HG03064 (cell line): ENCODE results near the gene KRTAP3-3.
"Not testable (repeated sequence)": the region's sequence is repeated elsewhere in the genome, so short reads cannot be mapped to it uniquely, and the experiment has no call there.

Source experiments
- ATAC-seq: cut with Tn5 transposase; IDR thresholded peaks from one replicate; pipeline ENCODE4 v1.9.1; 2021; ENCODE audit warnings: low read depth; ENCODE audit not compliant: unreplicated experiment

Gene KRTAP3-3

DNA sequence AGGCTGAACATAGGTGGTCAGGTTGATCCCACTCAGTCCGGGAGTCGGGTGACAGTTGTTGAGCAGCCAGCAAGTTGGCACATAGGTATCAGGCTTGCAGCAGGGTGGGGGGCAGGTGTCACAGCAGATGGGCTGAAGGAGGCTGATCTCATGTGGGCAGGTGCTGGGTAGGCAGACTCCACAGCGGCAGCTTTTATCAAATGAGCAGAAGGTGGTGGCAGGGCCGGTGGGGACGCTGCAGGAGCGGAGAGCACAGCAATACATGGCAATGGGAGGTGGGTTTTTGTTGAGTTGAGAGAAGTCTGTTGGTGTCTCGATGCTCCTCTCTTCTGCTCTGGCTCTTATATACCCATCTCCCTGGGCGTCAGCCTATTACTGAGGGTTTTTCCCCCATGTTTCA is 14.8 kb upstream of the KRTAP3-3 start, which contains the start of gene KRTAP3-1:
Gene KRTAP3-1, minus strand, starts transcription at position 318 of the 400 bp plus-strand sequence. Its CDS starts 54 bp downstream, at position 264.
- ATAC-seq: no peak

GRCh38 chr17:41004397-41004796 is 10.4 kb upstream of the KRTAP3-3 start:
- no peak for ATAC-seq

- ATAC-seq: no peak
These were observed 10.0 kb upstream of the KRTAP3-3 start for GRCh38 chr17:41003926-41004325.

- no peak for ATAC-seq
These were observed 8.8 kb upstream of the KRTAP3-3 start for GRCh38 chr17:41002814-41003213.

DNA sequence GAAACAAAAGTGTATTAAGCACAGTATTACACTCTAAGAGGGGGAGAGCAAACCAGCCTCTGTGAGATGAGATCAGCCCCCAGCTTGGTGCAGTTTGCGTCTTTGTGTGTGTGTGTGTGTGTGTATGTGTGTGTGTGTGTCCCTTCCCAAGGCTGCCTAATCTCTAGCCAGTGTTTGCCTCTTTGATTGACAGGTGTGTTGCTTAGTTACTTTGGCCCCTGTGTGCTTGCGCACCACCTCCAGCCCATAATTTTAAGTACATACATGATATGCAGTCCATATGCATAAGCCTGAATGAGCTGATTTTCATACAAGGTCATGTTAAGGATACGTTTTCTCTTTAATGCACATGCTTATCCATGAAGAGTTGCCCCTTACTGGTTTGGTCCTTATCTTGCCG is 7.8 kb upstream of the KRTAP3-3 start:
- ATAC-seq: no peak

- not testable (repeated sequence) for ATAC-seq
These were observed 5.6 kb upstream of the KRTAP3-3 start, which contains the start of gene KRTAP3-2 for GRCh38 chr17:40999563-40999962. TSS of gene KRTAP3-2 (minus strand) at chr17:40999906. CDS start at chr17:40999853, 53 bp downstream.

DNA sequence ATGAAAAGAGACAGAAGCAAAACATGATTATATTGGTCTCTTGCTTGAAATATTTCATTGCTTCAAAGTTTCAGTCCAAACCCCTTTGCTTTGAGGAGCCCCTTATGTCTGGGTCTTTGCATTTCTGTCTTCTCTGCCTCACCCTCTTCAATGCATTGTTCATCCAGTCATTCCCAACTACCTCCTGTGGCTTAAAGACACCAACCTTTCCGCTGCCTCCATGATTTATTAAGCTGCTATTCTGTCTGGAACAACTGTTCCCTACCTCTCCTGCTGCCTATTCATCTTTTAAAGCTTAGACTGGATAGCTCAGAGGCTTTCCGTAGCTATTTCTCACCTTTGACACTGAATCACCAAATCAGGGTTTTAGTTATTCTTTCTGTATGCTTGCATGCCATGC is 3.4 kb upstream of the KRTAP3-3 start:
- ATAC-seq: no peak

DNA sequence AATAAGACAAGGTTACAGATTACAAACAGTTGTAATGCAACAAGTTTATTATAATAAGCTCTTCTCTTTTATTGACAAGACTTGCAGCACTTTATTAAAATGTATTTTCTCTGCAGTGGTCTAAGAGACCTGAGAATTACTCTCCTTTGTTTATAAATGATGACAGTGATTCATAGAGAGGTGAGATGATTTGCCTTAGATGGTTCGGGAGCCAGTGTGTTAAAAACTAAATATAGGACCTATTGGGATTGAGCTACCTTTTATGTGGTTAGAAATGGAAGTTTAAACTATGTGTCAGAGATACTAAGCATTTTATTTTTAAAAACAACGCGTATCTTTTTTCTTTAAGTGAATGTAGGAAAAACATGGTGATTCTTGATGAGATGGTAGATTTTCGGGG is 2.9 kb upstream of the KRTAP3-3 start:
- no peak for ATAC-seq

DNA sequence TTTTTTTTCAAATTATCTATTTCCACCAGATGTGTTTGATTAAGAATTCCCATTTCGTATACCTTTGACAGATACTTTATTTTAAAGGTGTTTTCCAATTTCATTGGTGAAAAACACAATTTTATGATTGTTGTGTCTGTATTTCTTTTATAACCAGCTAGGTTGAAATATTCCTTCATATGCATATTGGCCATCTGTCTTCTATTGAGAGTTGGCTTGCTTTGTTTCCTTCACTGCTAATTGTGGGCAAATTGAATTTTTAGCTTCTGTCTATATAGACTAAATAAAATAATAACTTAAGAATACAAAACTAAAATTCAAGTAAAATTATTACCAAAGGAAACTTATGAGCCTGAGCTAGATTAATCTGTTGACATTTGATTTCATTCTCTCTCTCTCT is 1.2 kb upstream of the KRTAP3-3 start:
- no peak for ATAC-seq

- no peak for ATAC-seq
These were observed 880 bp downstream of the KRTAP3-3 start for GRCh38 chr17:40993084-40993483.

DNA sequence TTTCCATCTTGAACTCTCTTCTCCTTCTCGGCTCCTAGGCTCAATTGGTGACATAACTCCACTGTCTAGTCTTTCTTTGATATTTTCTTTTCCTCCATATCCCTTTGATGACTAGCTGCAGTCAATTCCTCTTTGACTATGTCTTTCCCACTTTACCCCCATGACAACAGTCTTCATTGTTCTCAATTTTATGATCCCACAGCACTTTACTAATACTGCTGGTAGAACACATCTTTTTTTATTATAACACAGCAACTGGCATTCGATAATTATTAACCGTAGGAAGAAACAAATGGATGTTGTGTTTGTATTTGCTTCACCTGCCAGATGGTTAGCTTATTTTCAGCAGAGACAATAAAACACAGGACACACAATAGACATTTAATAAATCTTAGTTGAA is 1.3 kb downstream of the KRTAP3-3 start:
- no peak for ATAC-seq

DNA sequence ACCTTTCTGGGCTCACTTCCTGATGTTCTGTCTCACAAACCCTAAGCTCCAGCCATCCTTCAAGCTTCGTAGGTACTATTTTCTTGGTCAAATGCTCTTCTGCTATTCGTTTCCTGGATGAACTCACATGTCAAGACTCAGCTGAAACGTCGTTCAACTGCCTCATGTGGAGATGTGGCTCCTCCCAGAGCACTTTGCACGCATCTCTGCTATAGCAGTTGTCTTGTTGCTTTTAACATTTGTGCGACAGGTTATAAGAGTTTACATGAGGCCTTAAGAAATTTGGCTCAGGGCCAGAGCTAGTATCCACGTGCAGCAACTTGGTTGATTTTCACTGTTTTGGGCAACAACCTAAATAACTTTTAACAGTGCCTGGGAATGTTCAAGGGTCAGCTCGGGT is 7.0 kb downstream of the KRTAP3-3 start:
- ATAC-seq: no peak

- ATAC-seq: no peak
These were observed 9.7 kb downstream of the KRTAP3-3 start, which contains the start of gene KRT40 for GRCh38 chr17:40984226-40984625. TSS of gene KRT40 (minus strand) at chr17:40984326. CDS start at chr17:40984273, 53 bp downstream.

- ATAC-seq: no peak
These were observed 12.8 kb downstream of the KRTAP3-3 start for GRCh38 chr17:40981115-40981514.

DNA sequence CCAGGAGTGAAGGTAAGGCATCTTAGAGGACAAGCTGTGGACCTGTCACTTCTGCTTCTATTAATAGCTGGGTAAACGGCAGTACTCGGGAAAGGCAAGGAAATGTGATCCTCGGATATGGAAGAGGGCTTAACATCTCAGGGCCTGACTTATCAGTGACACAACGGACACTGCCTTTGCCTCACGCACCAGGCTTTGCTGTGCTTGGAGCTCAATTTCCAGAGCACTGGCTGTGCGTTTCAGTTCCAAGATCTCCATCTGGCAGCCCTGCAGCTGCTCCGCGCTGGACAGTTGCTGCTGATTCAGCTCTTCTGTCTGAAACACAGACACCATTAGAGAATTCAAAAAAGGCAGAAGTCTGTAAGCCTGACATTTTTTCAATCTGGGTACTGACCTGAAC is 13.4 kb downstream of the KRTAP3-3 start:
- no peak for ATAC-seq

GRCh38 chr17:40980117-40980516 is 13.8 kb downstream of the KRTAP3-3 start:
- ATAC-seq: no peak

DNA sequence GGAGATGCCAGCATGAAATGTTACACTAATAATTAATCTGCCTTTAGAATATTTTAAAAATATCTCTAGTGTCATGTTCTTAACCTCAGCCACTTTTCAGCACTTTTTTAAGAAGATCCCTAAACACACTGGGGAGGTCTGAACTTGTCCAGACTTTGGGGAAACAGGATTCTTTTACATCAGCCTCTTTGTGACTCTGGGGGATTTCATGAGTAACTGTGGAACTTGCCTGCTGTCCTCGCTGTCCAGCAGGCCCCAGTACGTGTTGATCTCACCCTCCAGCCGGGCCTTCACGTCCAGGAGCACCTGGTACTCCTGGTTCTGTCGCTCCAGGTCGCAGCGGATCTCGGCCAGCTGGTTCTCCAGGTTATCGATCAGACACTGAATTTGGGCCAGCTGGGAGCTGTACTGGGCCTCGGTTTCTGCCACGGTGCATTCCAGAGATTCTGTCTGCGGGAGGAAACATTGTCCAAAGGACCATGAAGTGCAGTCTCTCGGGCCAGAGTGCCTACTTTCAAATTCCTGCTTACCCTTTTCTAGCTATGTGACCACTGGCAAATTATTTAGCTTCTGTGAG is 15.3 kb downstream of the KRTAP3-3 start:
- no peak for ATAC-seq

DNA sequence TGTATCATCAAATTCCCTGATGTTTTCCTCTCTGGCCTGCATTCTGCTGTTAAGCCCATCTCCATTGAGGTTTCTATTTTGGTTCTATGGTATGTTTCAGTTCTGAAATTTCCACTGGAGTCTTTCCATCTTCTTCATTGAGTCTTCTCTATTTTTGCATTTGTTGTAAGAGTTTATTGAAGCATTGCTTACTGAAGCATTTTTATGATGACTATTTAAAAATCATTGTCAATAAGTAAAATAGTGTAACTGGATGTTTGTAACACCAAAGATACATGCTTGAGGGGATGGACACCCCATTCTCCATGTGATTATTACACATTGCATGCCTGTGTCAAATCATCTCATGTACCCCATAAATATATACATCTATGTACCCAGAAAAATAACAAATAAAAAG is 18.4 kb downstream of the KRTAP3-3 start:
- ATAC-seq: no peak

- no peak for ATAC-seq
These were observed 19.6 kb downstream of the KRTAP3-3 start for GRCh38 chr17:40974366-40974765.

- ATAC-seq: no peak
These were observed 26.4 kb downstream of the KRTAP3-3 start for GRCh38 chr17:40967582-40967981.

GRCh38 chr17:40966848-40967247 is 27.1 kb downstream of the KRTAP3-3 start, which contains the start of gene KRT39:
TSS of gene KRT39 (minus strand) at chr17:40966948. CDS start at chr17:40966856, 92 bp downstream.
- ATAC-seq: no peak

DNA sequence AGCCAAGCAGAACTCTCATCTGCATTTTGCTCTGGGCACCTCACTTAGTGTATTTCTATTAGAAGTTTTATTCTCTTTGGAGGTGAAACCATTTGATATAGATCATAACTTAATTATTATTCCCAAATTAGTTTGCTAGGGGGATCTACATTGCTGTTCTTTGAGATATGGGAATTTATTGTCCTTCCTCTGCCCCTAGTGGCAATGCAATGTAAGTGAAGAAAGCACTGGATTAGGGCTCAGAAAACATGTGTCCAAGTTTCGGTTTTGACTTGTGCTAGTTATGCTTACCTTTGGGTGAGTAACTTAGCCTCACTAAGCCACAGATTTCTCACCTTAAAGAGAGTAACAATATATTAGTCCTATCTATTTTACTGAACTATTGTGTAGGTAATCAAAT is 30.1 kb downstream of the KRTAP3-3 start:
- no peak for ATAC-seq
